CD4-positive, alpha-beta T cell treated with Interleukin-15 for 4 hours (primary cell): ENCODE data around the gene CRTC2.

Experiments
- DNase-seq: peaks from one replicate; pipeline ENCODE4 v3.0.0-alpha.2; 2020; ENCODE audit warnings: low spot score

The CRTC2 gene

DNA sequence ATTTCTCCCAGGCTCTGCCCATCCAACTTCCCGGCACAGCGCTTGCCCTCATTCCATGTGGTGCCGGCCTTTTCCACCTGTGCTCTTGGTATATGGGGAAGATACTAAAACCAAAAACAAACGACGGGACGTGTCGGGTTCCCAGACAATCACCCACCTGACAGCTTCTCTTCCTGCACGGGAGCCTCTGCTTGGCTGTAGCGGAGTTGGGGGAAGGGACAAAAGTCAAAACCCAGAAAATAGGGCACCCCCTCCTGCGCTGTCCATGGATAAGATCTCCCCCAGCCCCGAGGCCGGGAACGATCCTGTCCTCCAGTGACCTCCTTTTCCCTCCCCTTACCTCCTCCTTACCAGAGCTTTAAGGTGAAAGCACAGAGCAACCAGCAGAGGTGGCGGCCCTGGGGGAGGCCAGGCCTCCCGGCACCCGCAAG lies 18.4 kb upstream of the CRTC2 start:
- no peak for DNase-seq

DNA sequence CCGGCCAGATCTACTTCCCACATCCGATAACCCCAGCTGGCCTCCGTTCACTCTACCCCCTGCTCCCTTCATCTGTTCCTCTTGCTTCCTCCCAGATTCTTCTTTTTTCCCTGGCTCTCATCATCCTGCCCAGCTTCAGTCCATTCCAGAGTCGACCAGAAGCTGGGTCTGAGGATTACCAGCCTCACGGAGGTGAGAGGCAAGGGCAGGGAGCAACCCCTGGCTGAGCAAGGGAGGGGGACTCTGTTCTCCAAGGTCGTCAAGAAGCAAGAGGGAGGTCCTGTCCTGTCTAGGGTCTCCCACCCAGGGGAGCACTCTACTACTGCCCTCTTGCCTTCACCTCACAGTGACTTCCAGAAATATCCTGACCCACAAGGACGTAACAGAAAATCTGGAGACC lies 15.1 kb upstream of the CRTC2 start:
- DNase-seq = no peak

DNA sequence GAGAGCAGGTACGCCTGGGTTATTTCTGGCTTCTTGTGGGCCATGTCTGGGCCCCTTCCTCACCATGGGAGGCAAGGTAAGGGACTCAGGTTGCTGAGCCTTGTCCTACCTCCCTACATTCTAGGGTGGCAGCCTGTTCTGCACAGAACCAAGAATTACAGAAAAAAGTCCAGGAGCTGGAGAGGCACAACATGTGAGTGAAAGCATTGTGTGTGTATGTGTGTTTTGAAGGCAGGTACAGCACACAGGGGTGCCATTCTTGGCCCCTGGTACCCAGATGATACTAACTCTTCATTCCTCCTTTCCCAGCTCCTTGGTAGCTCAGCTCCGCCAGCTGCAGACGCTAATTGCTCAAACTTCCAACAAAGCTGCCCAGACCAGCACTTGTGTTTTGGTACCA lies 14.7 kb upstream of the CRTC2 start:
- DNase-seq = no peak

DNA sequence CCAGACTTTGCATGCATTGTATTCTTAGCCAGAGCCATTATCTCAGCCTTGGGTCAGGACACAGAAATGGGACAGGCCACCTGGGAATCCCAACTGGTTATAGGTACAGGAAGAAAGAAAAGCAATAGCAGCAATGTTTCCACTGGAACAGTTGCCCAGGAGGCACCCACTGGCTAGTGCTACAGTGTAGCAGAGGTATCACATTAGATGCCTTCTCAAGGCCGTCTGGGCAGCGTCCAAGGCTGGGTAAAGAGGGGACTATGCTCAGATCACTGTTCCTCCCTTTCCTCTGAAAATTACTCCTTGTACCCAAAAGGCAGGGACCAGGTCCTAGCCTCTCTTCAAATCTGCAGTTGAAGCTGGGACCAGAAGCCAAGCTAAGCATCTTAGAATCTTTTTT lies 11.9 kb upstream of the CRTC2 start:
- no peak for DNase-seq

DNA sequence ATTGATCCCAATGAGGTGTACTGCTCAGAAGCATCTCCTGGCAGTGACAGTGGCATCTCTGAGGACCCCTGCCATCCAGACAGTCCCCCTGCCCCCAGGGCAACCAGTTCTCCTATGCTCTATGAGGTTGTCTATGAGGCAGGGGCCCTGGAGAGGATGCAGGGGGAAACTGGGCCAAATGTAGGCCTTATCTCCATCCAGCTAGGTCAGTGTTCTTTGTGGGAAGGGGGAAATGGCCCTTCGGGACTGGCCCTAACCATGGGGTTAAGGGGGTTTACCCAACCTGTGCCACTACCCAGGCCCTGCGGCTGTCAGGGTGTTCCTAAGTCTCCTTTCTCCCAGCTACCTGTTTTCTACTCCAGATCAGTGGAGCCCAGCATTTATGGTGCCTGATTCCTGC lies 10.6 kb upstream of the CRTC2 start:
- no peak for DNase-seq

DNA sequence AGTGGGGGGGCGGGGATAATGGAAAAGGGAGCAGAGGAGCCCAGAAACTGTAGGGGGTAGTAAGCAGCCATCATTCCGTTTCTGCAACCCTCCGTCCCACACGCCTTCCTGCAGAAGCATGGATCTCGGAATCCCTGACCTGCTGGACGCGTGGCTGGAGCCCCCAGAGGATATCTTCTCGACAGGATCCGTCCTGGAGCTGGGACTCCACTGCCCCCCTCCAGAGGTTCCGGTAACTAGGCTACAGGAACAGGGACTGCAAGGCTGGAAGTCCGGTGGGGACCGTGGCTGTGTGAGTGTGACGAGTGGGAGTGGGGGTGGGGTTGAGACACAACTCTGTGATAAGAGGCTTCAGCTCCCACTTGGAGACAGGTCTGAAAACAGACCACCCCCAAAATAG lies 10.0 kb upstream of the CRTC2 start:
- DNase-seq = no peak

DNA sequence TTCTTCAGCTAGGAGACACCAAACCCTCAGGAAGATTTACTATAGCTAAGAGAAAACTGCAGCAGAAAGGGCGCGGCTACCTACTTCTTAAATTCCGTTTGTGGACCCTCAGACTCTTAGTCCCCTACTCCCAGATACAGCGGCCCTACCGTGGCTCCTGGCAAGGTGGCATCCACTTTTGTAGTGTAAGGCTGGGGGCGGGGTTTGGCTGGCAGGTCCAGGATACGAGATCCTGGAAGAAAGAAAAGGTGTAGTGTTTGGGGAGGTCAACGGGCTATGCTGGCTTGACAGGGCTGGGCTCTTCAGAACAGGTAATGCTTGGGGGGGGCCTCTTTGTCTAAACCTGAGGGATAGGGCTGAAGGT lies 9.6 kb upstream of the CRTC2 start:
- no peak for DNase-seq

DNA sequence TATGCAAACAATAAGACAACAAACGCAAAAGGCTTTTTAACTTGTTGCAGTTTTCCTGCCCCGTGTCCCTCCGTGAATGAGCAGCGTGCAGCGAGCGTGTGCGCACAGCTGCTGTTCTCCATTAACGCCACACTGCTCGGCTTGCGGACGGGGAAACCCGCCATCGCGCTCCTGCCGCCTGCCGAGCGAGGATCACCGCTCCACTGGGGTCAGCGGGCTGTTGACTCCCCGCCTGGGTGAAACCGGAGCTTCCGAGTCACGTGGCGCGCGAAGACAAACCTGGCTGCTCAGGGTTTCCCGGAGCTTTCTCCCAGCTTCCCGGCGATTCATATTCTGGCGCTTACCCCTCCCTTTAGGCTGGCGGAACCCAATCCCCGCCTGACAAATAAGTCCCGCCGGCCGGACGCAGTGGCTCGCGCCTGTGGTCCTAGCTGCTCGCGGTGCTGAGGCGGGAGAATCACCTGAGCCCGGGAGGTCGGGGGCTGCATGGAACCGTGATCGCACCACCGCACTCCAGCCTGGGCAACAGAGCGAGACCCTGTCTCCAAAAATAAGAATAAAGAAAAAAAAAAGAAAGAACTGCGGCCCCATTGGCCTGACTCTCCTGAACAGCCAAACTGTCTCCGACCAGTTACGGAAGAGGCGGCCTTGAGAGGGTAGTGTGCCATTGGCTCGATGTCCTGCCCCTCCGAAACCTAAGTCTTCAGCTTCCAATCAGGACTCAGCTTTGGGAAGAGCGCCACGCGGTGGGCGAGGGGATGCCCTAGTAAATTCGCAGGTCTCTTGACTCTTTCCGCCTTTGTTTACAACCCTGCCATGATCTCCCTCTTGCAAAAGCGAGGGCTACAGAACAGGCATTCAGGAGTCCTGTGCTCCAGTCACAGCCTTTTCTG lies 8.9 kb upstream of the CRTC2 start, which contains the start of gene CREB3L4:
CREB3L4 (plus strand) TSS at position 796 of the 893 bp plus-strand sequence. CDS start 624 bp downstream, outside the sequence.
- DNase-seq = peak; percentile 89

DNA sequence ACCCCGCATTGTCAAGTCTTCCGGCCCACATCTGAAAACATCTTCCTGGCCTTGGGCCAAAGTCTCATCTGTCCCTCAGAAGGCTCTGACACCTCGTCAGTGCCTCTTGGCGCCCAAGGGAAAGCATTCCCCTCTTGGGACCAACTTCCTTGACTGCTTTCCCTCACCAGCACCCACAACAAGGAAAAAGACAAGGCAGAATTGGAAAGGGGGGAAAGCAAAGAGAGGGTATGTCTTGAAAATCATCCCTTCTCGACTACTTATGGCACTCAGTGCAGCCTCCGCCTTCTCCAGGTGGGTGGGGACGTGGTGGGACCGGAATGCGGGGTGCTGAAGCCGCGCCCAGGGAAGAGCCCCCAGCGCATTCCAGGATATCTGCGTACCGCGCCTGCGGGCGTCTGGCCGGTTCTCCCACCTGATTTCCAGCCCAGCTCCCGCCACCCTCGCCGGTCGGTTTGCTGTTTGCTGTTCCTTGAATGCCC lies 5.5 kb upstream of the CRTC2 start:
- DNase-seq = no peak

DNA sequence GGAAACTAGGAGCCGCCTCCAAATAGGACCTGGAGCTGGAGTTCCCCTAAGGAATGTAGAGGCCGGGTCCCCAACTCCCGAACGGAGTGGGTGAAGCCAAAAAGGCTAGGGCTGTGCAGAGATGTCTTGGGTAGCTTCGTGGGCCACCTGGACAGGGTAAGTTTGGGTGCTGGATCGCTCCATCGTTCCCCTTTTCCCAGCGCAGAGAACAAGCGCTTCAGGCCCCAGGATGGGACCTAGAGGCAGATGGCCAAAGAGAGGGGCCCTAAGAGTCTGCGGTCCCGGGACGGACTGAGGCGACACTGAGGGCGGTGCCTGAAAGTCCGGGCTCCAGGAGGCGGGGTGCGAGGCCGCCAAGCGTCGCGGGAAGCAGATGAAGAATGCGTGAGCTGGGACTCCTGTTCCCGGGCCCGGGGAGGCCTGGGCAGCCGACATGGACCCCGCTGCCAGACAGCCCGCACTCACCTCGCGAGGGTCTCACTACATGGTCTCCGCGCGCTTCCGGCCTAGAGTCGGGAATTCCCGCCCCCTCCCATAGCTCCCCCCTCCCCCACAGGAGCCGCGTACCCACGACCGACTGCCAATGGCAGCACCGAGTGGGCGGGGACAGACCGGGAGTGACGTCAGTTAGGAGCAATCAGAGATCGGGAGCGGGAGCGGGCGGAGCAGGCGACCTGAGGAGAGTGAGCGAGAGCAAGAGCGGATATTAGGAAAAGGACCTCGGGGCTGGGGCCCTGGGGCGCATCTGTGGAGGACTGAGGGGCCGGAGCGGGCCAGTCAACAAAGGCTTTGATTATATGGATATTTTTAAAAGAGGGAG lies 4.8 kb upstream of the CRTC2 start, which contains the start of gene SLC39A1:
SLC39A1 (minus strand) TSS at position 508 of the 820 bp plus-strand sequence. CDS start 822 bp downstream, outside the sequence.
- DNase-seq = peak; percentile 91

DNA sequence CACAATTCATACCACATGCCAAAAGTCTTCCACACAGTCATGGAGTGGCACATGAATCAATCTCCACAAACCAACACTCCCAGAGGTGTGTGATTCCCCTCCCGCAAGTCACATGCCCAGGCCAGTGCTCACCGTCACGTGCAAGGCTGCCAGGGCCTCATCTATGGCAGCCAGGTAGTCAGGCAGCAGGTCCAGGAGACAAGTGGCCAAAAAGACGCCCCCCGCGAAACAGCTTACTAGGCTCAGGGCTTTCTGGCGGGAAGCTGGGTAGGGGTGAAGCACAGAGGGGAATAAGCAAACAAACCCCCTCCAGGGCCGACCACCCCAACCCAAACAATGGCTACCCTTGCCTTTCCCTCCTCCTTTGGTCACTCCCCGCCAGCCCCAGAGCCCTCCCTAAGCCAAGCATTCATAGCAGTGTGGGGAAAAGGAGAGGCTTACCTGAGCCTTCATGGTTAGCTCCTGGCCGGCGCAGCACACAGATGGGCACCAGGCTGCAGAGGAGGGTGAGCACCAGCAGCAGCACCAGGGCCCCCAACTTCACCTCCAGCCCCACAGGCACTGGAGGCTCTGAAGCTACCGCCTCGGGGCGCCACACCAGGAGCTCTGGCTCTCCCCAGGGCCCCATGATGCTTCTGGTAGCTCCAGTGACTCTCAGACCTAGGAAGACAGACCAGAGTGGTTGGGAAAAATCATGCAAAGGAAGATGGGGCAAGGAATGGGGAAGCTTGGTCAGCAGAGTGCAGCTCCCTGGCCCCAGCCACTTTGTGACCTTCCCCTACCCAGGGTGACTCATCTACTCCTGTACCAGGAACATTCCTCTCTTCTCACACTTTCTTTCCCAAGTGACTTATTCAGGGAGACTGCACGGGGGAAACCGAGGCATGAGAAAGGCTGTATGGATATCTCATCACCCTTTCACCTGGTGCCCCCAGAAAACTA lies 3.9 kb upstream of the CRTC2 start:
- DNase-seq = no peak

DNA sequence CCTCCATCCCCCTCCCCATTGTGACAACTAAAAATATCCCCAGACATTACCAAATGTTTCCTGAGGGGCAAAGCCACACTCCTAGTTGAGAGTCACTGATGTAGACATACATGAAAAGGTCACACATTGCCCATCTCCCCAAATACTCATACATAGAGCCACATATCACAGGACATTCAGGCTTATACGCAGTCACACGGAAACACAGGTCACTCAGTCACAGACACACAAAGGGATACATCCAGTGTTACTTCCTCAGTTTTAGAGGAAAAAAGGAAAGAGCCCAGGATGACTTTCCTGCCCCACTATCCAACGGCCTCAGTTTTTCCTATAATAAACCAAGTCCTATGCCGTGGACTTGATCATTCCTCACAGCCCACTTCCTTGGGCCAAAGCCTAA lies 3.0 kb upstream of the CRTC2 start:
- DNase-seq = no peak

DNA sequence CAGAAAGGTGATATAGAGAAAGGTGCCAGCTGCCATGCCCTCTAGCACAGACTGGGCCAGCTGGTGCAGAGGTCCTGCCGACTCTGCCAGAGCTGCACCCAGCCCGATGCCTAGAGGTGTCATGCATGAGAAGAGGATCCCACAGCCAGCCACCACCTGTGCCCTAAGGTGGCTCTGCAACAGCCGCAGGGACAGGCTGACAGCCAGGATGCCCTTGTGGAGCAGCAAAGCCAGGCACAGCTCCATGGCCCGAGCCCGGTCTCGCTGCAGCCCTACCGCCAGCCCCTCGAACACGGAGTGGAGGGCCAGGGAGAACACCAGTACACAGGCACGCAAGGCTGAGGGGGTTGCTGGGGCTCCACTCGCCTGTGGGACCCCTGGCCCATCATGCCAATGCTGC lies 1.8 kb upstream of the CRTC2 start:
- no peak for DNase-seq

DNA sequence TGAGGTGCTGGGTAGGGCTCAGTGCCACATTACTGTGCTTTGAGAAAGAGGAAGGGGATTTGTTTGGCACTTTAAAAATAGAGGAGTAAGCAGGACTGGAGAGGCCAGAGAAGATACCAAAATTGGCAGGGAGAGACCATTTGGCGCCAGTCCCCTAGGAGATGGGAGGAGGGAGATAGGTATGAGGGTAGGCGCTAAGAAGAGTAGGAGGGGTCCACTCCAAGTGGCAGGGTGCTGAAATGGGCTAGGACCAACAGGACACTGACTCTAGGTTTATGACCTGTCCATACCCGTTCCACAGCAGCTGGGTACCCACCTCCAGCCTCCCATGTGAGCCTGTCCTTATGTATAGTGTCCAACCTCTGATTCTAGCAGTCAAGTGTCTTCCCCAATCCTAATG lies 1.0 kb upstream of the CRTC2 start:
- DNase-seq = no peak

DNA sequence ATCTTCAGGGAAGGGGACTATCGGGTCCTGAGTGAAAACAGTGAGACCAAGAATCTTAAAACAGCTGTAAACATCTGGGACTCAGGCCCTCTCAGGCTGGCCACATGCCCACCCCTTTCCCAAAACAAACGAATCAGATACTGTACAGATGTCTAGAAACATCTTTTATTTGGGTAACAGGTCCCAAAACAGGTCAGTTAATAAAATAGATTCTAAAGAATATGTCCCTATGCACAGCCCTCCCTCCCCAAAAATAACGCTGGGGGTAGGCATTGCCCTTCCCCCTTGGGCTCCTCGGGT lies 499 bp upstream of the CRTC2 start:
- DNase-seq = no peak

DNA sequence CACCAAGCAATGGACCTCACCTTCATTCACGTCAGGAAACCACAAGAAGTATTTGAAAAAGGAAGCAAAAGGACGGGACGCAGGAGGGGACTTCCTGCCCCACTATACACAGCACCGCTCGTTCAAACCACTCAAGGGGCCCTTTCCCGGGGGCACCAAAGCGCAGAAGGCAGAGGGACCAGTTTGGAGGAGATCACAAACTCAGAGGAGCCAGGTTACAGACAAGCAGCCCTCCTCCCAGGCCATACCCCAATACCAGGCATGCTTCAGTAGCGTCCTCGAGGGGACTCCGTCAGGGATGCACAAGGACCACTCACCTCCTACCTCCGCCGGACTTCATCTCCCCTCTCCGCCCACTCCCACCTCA lies 685 bp downstream of the CRTC2 start:
- peak; percentile 39 for DNase-seq

DNA sequence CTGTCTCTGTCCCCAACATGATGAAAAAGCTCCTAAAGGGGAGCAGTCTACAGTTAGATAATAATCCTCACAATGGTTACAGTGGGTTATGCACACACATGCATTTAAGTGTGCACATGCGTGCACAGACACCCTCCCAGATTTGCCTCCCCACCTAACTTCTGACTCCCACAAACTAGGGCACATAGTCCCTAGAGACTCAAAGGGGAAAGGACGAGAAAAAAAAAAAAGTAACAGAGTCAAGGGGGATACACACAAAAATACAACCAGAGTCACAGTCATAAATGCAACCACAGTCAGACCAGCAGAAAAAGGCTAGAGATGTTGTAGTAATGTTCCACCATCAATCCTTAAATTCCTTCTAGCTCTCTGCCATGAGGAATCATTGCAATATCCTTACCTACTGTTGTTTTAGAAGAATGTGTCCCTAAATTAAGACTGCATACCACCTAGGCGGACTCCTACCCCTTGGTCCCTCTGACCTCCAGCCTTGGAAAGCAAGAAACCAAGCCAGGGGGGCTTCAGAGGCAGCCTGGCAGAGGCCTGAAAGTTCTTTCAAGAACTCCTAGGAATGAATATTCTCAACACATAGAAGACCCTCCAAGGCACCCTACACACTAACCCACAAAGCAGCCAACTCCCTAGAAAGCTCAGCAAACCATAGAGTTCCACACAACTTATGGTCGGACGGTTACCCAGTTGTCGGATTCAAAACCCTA lies 1.3 kb downstream of the CRTC2 start:
- no peak for DNase-seq

DNA sequence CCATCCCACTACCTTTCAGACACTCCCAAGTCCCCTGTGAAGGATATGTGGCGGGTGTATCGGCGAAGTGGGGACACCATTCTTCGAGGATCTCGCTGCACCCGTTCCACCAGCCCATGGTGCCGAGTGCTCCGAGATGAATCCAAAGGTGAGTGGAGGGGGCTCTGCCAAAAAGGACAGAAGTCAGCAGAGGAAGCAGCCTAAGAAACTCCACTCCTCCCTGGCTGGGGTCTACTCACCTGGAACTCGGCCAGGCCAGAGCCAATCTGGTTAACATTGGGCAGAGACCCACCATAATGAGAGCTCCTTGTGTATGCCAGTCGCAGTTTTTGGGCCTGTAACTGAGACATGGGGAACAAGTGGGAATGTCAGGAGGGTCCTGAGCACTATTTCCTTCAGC lies 3.6 kb downstream of the CRTC2 start:
- DNase-seq = no peak

DNA sequence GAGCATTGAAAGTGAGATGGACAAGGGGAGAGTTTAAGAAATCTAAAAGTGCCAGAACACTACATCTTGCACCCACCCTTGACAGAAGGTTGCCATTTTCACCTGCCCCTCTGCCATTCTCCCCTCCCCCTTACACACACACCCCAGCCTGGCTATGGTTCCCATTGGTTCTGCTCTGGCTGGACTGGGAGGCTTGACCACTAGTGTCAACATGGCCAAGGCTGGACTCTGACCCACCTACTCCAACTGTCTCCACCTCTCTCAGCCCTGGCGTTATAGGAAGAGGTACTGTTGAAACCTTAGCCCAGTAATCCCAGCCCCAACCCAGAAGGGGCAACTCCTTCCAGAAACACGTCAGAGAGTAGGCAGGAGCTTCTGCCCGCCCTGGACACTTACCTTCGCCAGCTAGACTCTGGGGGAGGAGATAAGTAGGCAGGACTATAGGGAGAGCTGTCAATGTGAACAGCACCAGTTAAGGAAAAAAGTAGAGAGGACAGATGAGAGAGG lies 4.5 kb downstream of the CRTC2 start:
- no peak for DNase-seq

DNA sequence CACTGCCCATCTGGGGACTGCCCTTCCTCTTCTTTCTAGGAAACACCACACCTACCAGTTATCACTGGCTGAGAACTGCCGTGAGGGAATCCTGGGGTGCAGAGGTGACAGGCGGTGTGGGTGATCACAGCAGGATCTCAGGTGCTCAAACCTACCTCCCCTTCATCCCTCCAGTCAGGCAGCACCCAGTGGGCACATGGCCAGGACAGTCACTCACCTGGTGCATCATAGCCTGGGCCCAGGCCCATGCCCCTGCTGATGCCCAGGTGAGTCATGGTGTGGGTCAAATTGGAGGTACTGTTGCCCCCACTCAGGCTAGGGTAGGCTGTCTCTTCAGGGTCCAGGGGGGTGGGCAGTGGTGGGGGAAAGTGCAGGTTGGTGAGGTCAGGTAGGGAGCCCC lies 6.6 kb downstream of the CRTC2 start:
- DNase-seq = no peak

DNA sequence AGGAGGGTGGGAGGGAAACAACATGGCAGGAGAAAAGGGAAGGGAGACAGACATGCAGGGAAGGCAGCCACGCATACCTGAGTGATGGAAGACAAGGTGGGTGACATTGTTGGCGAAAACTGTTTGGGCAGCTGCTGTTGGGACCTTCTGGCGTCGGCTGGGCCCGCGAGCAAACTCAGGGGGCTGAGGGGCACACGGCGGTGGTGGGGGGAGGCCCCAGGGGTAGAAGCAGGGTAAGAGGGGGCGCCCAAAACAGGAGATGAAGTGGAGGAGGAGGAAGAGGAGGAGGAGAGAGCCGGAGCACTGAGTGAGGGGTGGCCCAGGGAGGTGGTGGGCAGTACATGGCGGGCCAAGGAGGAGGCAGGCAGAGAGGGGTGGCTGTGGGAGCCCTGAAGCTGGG lies 7.2 kb downstream of the CRTC2 start:
- DNase-seq = no peak
